CD8-positive, alpha-beta memory T cell (primary cell): ENCODE measurements around the gene LEO1. TPM values are rescaled to one million over a fixed set of nuclear protein-coding genes. Genes with fewer than 3 reads are reported as not detected.
A peak's percentile ranks its signal among the peaks of the same experiment; 100 is the strongest.

Experiments
- CTCF ChIA-PET: fragments of 350-600 bp; sonication (Branson Sonifier 250); formaldehyde crosslinking; loops from one replicate; lab custom pipeline; 2021; ENCODE audit warnings: antibody characterized with exemption; lab: Charles Lee
- POLR2A ChIA-PET: fragments of 350-600 bp; sonication (Branson Sonifier 250); formaldehyde crosslinking; loops from one replicate; lab custom pipeline; 2021; ENCODE audit warnings: antibody characterized with exemption; lab: Charles Lee
- DNase-seq, 5 donors: peaks; one replicate each; pipeline versions ENCODE4 v3.0.0 to v3.0.0-alpha.2; 2020 to 2022; ENCODE audit warnings: mixed read lengths in 1 of 5
- H3K27ac ChIP-seq: one replicate; pipeline ENCODE4 v1.7.0; 2013; ENCODE audit warnings: low read depth, mild to moderate bottlenecking, low read length, moderate library complexity
- H3K27me3 ChIP-seq: 2 replicates; pipeline ENCODE4 v1.7.0; 2013; ENCODE audit warnings: low read length, mild to moderate bottlenecking; ENCODE audit not compliant: insufficient read depth, poor library complexity, severe bottlenecking
- H3K36me3 ChIP-seq: 2 replicates; pipeline ENCODE4 v1.7.0; 2013; ENCODE audit warnings: mild to moderate bottlenecking, low read length, moderate library complexity; ENCODE audit not compliant: insufficient read depth
- H3K4me1 ChIP-seq: 2 replicates; pipeline ENCODE4 v1.7.0; 2013; ENCODE audit warnings: mild to moderate bottlenecking, low read length, moderate library complexity; ENCODE audit not compliant: insufficient read depth
- H3K4me3 ChIP-seq: 2 replicates; pipeline ENCODE4 v1.7.0; 2013; ENCODE audit warnings: mild to moderate bottlenecking, low read length
- H3K9me3 ChIP-seq: 2 replicates; pipeline ENCODE4 v1.7.0; 2013; ENCODE audit warnings: mild to moderate bottlenecking, low read length
- H3K27ac Mint-ChIP-seq, 8 donors: one replicate each; pipeline ENCODE4 v1.8.0; 2020 to 2021; ENCODE audit warnings: mixed read lengths in 8 of 8, mild to moderate bottlenecking in 6 of 8, inconsistent platforms in 3 of 8, moderate library complexity in 3 of 8
- H3K27me3 Mint-ChIP-seq, 2 donors: one replicate each; pipeline ENCODE4 v1.8.0; 2020 to 2021; ENCODE audit warnings: mixed read lengths in 2 of 2, mild to moderate bottlenecking in 1 of 2, moderate library complexity in 1 of 2
- H3K36me3 Mint-ChIP-seq, 3 donors: one replicate each; pipeline ENCODE4 v1.8.0; 2020 to 2021; ENCODE audit warnings: mixed read lengths in 3 of 3, inconsistent platforms in 1 of 3, mild to moderate bottlenecking in 1 of 3
- H3K4me1 Mint-ChIP-seq, 3 donors: one replicate each; pipeline ENCODE4 v1.8.0; 2020 to 2021; ENCODE audit warnings: mixed read lengths in 3 of 3, inconsistent platforms in 1 of 3, mild to moderate bottlenecking in 1 of 3
- H3K4me3 Mint-ChIP-seq, 7 donors: one replicate each; pipeline ENCODE4 v1.8.0; 2020 to 2021; ENCODE audit warnings: mixed read lengths in 7 of 7, mild to moderate bottlenecking in 6 of 7, moderate library complexity in 4 of 7, inconsistent platforms in 2 of 7
- H3K9me3 Mint-ChIP-seq, 5 donors: one replicate each; pipeline ENCODE4 v1.8.0; 2020 to 2022; ENCODE audit warnings: mixed read lengths in 5 of 5, mild to moderate bottlenecking in 3 of 5, moderate library complexity in 2 of 5, inconsistent platforms in 1 of 5
- polyA plus RNA-seq: library from polyadenylated mRNA; unstranded; fragments of 300-500 nt; fragmentation: Illumina TruSeq; gene quantifications from one replicate; pipeline ENCODE4 v1.2.3, GENCODE V29; 2021
- total RNA-seq, 2 experiments: library from RNA; stranded (reverse); gene quantifications; one replicate each; pipeline ENCODE4 v1.2.3, GENCODE V29; 2021

LEO1 gene
- total and polyA plus RNA-seq, 3 experiments from 2014 or later = 27.3 to 38.2 (median 36.0) TPM

GRCh38 chr15:52016316-52016715, 44.7 kb upstream of the LEO1 start:
- Mint-ChIP-seq H3K4me3 (peak overlapping the region in 1 of 7 donors; percentile 17), H3K27me3 (peaks cover 0 to 2% of the 10 kb centered on the region in 2 donors), H3K27ac (no peak overlapping the region), H3K36me3 (peaks cover 0 to 9% (median 0%) of the 10 kb centered on the region in 3 donors), H3K4me1 (peaks cover 17 to 22% (median 20%) of the 10 kb centered on the region in 3 donors), H3K9me3 (no peaks in the 10 kb centered on the region)
- Histone ChIP-seq H3K9me3 (no peaks in the 10 kb centered on the region), H3K4me1 (peaks cover 19% of the 10 kb centered on the region), H3K27me3 (no peaks in the 10 kb centered on the region), H3K36me3 (no peaks in the 10 kb centered on the region), H3K27ac (no peak overlapping the region), H3K4me3 (no peak overlapping the region)
- DNase-seq = no peak
- CTCF ChIA-PET = no interaction called here
- POLR2A ChIA-PET = no interaction called here

- Histone ChIP-seq H3K27me3 (no peaks in the 10 kb centered on the region), H3K4me3 (no peak overlapping the region), H3K27ac (no peak overlapping the region), H3K4me1 (peaks cover 6% of the 10 kb centered on the region), H3K36me3 (no peaks in the 10 kb centered on the region), H3K9me3 (no peaks in the 10 kb centered on the region)
- H3K27ac Mint-ChIP-seq = no peak overlapping the region
- no peak overlapping the region for H3K4me3 Mint-ChIP-seq
- H3K9me3 Mint-ChIP-seq = no peaks in the 10 kb centered on the region
- ChIA-PET POLR2A (no interaction called here), CTCF (no interaction called here)
- H3K27me3 Mint-ChIP-seq = peaks cover 0 to 2% of the 10 kb centered on the region in 2 donors
- DNase-seq = no peak
- peaks cover 3 to 6% (median 5%) of the 10 kb centered on the region in 3 donors for H3K4me1 Mint-ChIP-seq
- H3K36me3 Mint-ChIP-seq = peaks cover 0 to 2% (median 0%) of the 10 kb centered on the region in 3 donors
These were observed 43.0 kb upstream of the LEO1 start for GRCh38 chr15:52014616-52015015.

- H3K36me3 Mint-ChIP-seq = no peaks in the 10 kb centered on the region
- ChIA-PET CTCF (no interaction called here), POLR2A (no interaction called here)
- H3K4me1 Mint-ChIP-seq = peaks cover 2 to 10% (median 7%) of the 10 kb centered on the region in 3 donors
- peak overlapping the region in 1 of 8 donors; percentile 8 for H3K27ac Mint-ChIP-seq
- Histone ChIP-seq H3K27me3 (no peaks in the 10 kb centered on the region), H3K4me1 (peaks cover 5% of the 10 kb centered on the region), H3K4me3 (no peak overlapping the region), H3K27ac (no peak overlapping the region), H3K36me3 (no peaks in the 10 kb centered on the region), H3K9me3 (no peaks in the 10 kb centered on the region)
- no peaks in the 10 kb centered on the region for H3K27me3 Mint-ChIP-seq
- no peak for DNase-seq
- H3K4me3 Mint-ChIP-seq = peak overlapping the region in 1 of 7 donors; percentile 19
- no peaks in the 10 kb centered on the region for H3K9me3 Mint-ChIP-seq
These were observed 41.7 kb upstream of the LEO1 start for GRCh38 chr15:52013151-52013791.

- Mint-ChIP-seq H3K4me3 (no peak overlapping the region), H3K27ac (no peak overlapping the region), H3K9me3 (no peaks in the 10 kb centered on the region), H3K36me3 (no peaks in the 10 kb centered on the region), H3K4me1 (peaks cover 2 to 15% (median 13%) of the 10 kb centered on the region in 3 donors), H3K27me3 (no peaks in the 10 kb centered on the region)
- no peaks in the 10 kb centered on the region for H3K27me3 ChIP-seq
- DNase-seq = no peak
- H3K4me3 ChIP-seq = no peak overlapping the region
- no peak overlapping the region for H3K27ac ChIP-seq
- H3K9me3 ChIP-seq = no peaks in the 10 kb centered on the region
- ChIA-PET CTCF (interaction anchor here (1.4 kb wide), 1 partner anchor 10 kb away, joined by 3 read pairs; no protein-coding TSS in a partner anchor), POLR2A (no interaction called here)
- no peaks in the 10 kb centered on the region for H3K36me3 ChIP-seq
- peaks cover 8% of the 10 kb centered on the region for H3K4me1 ChIP-seq
These were observed 40.6 kb upstream of the LEO1 start for GRCh38 chr15:52012210-52012609.

- POLR2A ChIA-PET = no interaction called here
- CTCF ChIA-PET = interaction anchor here (1.4 kb wide), 1 partner anchor 10 kb away, joined by 3 read pairs; no protein-coding TSS in a partner anchor
- no peaks in the 10 kb centered on the region for H3K27me3 Mint-ChIP-seq
- peaks cover 8% of the 10 kb centered on the region for H3K4me1 ChIP-seq
- no peak overlapping the region for H3K4me3 ChIP-seq
- no peaks in the 10 kb centered on the region for H3K9me3 Mint-ChIP-seq
- H3K4me3 Mint-ChIP-seq = no peak overlapping the region
- no peaks in the 10 kb centered on the region for H3K27me3 ChIP-seq
- no peak for DNase-seq
- peaks cover 2 to 20% (median 18%) of the 10 kb centered on the region in 3 donors for H3K4me1 Mint-ChIP-seq
- H3K36me3 Mint-ChIP-seq = no peaks in the 10 kb centered on the region
- H3K9me3 ChIP-seq = no peaks in the 10 kb centered on the region
- no peak overlapping the region for H3K27ac ChIP-seq
- no peak overlapping the region for H3K27ac Mint-ChIP-seq
- H3K36me3 ChIP-seq = no peaks in the 10 kb centered on the region
These were observed 40.1 kb upstream of the LEO1 start for GRCh38 chr15:52011711-52012144.

GRCh38 chr15:52010633-52011595, 39.3 kb upstream of the LEO1 start:
- no peaks in the 10 kb centered on the region for H3K9me3 Mint-ChIP-seq
- CTCF ChIA-PET = interaction anchor here (1.4 kb wide), 1 partner anchor 9 kb away, joined by 3 read pairs; no protein-coding TSS in a partner anchor
- H3K4me1 ChIP-seq = peaks cover 8% of the 10 kb centered on the region

GRCh38 chr15:52008698-52009434, 37.3 kb upstream of the LEO1 start:
- Histone ChIP-seq H3K27me3 (no peaks in the 10 kb centered on the region), H3K4me3 (no peak overlapping the region), H3K27ac (peak overlapping the region; percentile 9), H3K4me1 (peaks cover 8% of the 10 kb centered on the region), H3K36me3 (no peaks in the 10 kb centered on the region), H3K9me3 (no peaks in the 10 kb centered on the region)
- no peak overlapping the region for H3K27ac Mint-ChIP-seq
- CTCF ChIA-PET = no interaction called here
- no peaks in the 10 kb centered on the region for H3K36me3 Mint-ChIP-seq
- no peaks in the 10 kb centered on the region for H3K9me3 Mint-ChIP-seq
- DNase-seq = no peak
- POLR2A ChIA-PET = no interaction called here
- peaks cover 15 to 33% (median 30%) of the 10 kb centered on the region in 3 donors for H3K4me1 Mint-ChIP-seq
- no peak overlapping the region for H3K4me3 Mint-ChIP-seq
- no peaks in the 10 kb centered on the region for H3K27me3 Mint-ChIP-seq

More at GRCh38 chr15:52010633-52011595, 39.3 kb upstream of the LEO1 start:
- POLR2A ChIA-PET = no interaction called here
- no peak for DNase-seq
- Mint-ChIP-seq H3K27ac (no peak overlapping the region), H3K4me3 (no peak overlapping the region), H3K4me1 (peaks cover 10 to 28% (median 26%) of the 10 kb centered on the region in 3 donors), H3K36me3 (no peaks in the 10 kb centered on the region), H3K27me3 (no peaks in the 10 kb centered on the region)
- Histone ChIP-seq H3K36me3 (no peaks in the 10 kb centered on the region), H3K27me3 (no peaks in the 10 kb centered on the region), H3K4me3 (no peak overlapping the region), H3K9me3 (no peaks in the 10 kb centered on the region), H3K27ac (no peak overlapping the region)
